ENCODE data around the gene ABCC6. TPM values are rescaled to one million over a fixed set of nuclear protein-coding genes. Genes with fewer than 3 reads are reported as not detected.
"Not testable (repeated sequence)": the region's sequence is repeated elsewhere in the genome, so short reads cannot be mapped to it uniquely, and the experiment has no call there.

Gene ABCC6
- total RNA-seq, 1 donor from 2014 or later, result 2.7 TPM

DNA sequence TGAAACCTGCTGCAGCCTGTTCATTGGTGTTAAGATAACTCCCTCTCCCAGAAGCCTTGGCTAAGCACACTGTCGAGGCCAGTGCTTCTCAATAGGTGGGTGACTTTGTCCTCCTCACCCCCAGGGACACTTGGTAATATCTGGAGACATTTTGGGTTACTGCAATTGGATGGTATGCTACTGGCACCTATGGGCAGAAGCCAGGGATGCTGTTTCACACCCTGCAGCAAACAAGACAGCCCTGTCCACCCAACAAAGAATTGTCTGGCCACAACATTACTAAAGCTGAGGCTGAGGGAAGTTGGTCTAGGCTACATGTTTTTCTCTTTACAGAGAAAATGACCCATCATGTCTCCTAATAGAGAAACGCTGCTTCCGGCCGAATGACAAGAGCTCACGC is 4.9 kb downstream of the ABCC6 start:
- H3K4me3 Mint-ChIP-seq (ENCODE audit: unreplicated experiment); H3K27me3 Mint-ChIP-seq (ENCODE audit: unreplicated experiment); H3K4me1 Mint-ChIP-seq (ENCODE audit: low read depth, unreplicated experiment); H3K9me3 Mint-ChIP-seq (ENCODE audit: unreplicated experiment); DNase-seq; H3K27ac Mint-ChIP-seq (ENCODE audit: unreplicated experiment); H3K36me3 Mint-ChIP-seq (ENCODE audit: unreplicated experiment): not testable (repeated sequence)

DNA sequence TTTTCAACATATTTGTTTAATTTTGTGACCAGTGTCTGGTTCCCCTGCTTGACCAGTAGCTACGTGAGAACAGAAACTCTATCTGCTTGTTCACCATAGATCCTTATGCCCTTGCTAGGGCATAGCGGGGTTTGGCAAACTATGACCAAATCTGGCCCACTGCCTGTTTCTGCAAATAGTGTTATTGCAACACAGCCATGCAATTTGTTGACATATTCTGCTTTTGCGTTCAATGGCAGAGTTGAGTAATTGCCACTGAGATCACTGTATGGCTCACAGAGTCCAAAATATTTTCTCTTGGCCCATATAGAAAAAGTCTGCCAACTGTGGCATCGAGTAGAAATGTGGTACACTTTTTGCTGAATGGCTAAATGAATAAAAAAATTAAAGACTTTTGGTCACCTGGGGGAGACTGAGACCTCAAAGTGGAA is 9.4 kb downstream of the ABCC6 start:
- H3K27ac Mint-ChIP-seq (ENCODE audit: unreplicated experiment); H3K9me3 Mint-ChIP-seq (ENCODE audit: unreplicated experiment); H3K36me3 Mint-ChIP-seq (ENCODE audit: unreplicated experiment); H3K4me3 Mint-ChIP-seq (ENCODE audit: unreplicated experiment); H3K4me1 Mint-ChIP-seq (ENCODE audit: low read depth, unreplicated experiment); H3K27me3 Mint-ChIP-seq (ENCODE audit: unreplicated experiment); DNase-seq: not testable (repeated sequence)

DNA sequence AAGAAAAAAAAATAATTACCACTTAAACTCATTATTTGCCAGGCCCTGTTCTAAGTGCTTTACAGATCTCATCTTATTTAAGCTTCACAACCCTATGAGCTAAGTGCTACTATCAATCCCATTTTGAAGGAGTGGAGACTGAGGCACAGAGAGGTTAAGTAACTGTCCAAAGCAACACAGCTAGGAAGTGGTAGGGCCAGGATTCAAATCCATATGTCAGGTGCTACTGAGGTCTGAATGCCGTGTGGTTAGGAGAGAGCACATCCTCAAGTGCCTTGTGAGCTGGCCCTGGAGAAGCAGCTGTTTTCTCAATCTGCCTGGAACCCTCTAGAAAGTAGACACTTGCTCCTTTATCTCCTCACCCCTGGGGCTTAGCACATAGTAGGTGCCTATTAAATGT is 11.9 kb downstream of the ABCC6 start:
- not testable (repeated sequence) for H3K36me3 Mint-ChIP-seq (ENCODE audit: unreplicated experiment); H3K4me3 Mint-ChIP-seq (ENCODE audit: unreplicated experiment); H3K4me1 Mint-ChIP-seq (ENCODE audit: low read depth, unreplicated experiment); H3K9me3 Mint-ChIP-seq (ENCODE audit: unreplicated experiment); H3K27me3 Mint-ChIP-seq (ENCODE audit: unreplicated experiment); H3K27ac Mint-ChIP-seq (ENCODE audit: unreplicated experiment); DNase-seq

DNA sequence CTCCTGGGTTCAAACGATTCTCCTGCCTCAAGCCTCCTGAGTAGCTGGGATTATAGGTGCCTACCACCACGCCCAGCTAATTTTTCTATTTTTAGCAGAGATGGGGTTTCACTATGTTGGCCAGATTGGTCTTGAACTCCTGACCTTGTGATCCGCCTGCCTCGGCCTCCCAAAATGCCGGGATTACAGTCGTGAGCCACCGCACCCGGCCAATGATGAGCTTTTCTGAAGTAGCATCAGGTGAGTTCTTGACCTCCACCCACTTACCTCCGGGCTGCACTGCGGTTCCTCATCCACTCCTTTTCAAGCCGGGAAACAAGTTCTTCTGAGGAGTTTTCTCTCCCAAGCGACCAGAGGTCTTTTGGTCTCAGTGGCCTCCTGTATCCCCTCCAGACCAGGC is 14.8 kb downstream of the ABCC6 start:
- DNase-seq; H3K27ac Mint-ChIP-seq (ENCODE audit: unreplicated experiment); H3K27me3 Mint-ChIP-seq (ENCODE audit: unreplicated experiment); H3K4me3 Mint-ChIP-seq (ENCODE audit: unreplicated experiment); H3K36me3 Mint-ChIP-seq (ENCODE audit: unreplicated experiment); H3K4me1 Mint-ChIP-seq (ENCODE audit: low read depth, unreplicated experiment); H3K9me3 Mint-ChIP-seq (ENCODE audit: unreplicated experiment): not testable (repeated sequence)

DNA sequence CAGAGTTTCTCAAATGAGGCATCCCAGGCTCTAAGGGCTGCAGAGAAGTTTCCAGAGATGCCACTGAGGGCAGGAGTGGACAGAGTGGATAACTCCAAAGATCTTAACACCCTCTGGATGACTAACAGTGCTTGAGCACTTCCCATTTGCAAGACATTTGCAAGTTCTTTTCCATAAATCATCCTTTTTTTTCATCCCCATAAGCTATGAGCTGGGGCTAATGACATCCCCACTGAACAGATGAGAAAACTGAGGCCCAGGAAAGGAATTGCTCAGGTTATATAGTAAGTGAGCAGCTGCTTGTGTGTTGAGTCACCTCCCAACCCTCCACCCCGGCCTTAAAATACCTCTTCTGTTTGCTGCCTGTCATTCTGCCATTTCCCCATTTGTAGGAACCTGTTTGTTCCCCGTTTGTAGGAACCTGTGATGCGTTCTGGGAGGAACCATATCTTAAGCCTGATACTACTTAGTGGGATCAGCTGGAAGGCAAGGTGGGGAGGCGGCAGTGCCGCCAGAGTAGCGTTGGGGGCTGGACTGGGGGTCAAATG is 15.4 kb downstream of the ABCC6 start:
- not testable (repeated sequence) for H3K4me1 Mint-ChIP-seq (ENCODE audit: low read depth, unreplicated experiment); H3K36me3 Mint-ChIP-seq (ENCODE audit: unreplicated experiment); DNase-seq; H3K27me3 Mint-ChIP-seq (ENCODE audit: unreplicated experiment); H3K4me3 Mint-ChIP-seq (ENCODE audit: unreplicated experiment); H3K27ac Mint-ChIP-seq (ENCODE audit: unreplicated experiment); H3K9me3 Mint-ChIP-seq (ENCODE audit: unreplicated experiment)

DNA sequence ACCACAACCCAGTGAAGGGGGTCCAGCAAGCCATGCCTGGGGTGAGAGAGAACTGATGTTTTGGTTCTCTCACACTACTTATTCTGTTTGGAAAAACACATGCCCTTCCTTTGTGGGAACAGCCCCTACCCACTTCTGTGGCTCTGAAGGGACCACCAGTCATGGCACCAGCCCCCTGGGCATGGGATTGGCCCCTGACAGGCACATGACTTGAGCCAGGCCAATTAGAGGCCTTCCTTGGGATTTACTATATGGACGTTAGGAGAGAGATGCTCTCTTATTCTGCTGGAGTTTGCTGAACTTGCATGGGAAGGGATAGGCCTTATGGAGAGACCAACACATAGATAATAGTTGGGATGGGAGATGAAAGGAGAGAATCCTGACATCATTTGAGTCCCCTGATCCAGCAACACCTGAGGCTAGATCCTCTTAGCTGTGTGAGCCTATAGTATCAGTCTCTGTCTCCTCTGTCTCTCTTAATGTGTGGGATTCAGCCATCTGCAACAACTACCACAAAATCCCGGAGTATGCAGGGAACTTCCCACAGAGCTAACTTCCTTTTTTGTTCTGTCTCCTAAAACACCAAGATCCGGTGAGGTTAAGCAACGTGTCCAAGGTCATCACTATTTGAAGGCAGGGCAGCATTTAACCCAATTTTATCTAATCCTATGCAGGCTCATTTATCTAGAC is 16.1 kb downstream of the ABCC6 start:
- not testable (repeated sequence) for H3K27me3 Mint-ChIP-seq (ENCODE audit: unreplicated experiment); H3K4me3 Mint-ChIP-seq (ENCODE audit: unreplicated experiment); H3K9me3 Mint-ChIP-seq (ENCODE audit: unreplicated experiment); H3K36me3 Mint-ChIP-seq (ENCODE audit: unreplicated experiment); DNase-seq; H3K27ac Mint-ChIP-seq (ENCODE audit: unreplicated experiment); H3K4me1 Mint-ChIP-seq (ENCODE audit: low read depth, unreplicated experiment)

DNA sequence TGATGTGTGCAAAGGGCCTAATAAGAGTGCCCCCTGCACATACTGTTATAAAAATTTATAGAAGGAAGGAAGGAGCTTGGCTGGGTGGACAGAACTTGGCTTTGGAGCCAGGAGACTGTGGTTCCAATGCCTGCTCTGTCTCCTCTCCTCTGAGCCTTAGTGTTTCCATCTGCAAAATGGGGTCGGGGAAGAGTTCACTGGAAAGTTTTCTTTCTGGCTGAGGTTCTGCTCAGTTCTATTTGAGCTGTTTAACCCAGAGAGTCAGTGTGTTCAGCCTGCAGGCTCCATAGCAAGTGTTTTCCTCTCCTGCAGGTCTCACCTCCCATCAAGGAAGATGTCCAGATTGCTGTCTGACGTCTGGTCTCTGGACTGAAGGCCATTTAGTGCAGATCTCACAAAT is 17.4 kb downstream of the ABCC6 start:
- not testable (repeated sequence) for H3K27me3 Mint-ChIP-seq (ENCODE audit: unreplicated experiment); H3K36me3 Mint-ChIP-seq (ENCODE audit: unreplicated experiment); H3K4me1 Mint-ChIP-seq (ENCODE audit: low read depth, unreplicated experiment); H3K9me3 Mint-ChIP-seq (ENCODE audit: unreplicated experiment); DNase-seq; H3K4me3 Mint-ChIP-seq (ENCODE audit: unreplicated experiment); H3K27ac Mint-ChIP-seq (ENCODE audit: unreplicated experiment)

DNA sequence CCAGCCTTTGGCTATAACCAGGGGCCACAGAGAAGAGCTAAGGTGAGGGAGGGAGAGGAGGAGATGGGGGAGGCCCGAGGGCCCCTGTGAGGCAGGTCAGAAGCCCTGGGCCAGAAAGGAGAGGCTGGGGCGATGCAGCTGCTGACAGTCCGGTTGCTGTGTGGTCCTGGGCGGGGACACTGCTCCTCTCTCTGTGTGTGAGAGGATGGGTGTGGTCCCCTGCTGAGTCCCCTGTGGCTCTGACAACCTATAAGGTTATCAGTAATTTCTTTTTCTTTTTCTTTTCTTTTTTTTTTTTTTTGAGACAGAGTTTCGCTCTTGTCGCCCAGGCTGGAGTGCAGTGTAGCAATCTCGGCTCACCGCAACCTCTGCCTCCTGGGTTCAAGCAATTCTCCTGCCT is 18.7 kb downstream of the ABCC6 start:
- H3K4me3 Mint-ChIP-seq (ENCODE audit: unreplicated experiment); H3K36me3 Mint-ChIP-seq (ENCODE audit: unreplicated experiment): not testable (repeated sequence)

DNA sequence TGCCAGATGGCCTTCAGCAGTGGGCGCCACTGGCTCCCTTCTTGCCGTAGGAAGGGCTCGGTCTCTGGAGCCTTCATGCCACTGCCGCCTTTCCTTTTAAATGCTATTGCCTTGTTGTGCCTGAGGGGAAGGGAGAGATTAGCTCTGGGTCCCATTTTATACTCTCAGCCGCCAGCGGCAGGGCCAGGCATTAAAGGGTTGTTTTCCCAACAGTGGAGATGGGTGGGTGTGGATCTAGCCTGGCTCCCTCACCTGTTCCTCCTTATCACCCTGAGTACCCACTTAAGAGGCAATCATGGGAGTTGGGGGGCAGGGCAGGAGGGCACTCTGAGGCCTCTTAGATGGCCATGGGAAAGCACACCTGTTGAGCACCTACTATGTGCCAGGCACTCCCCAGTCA is 19.8 kb downstream of the ABCC6 start:
- not testable (repeated sequence) for H3K36me3 Mint-ChIP-seq (ENCODE audit: unreplicated experiment); DNase-seq; H3K27me3 Mint-ChIP-seq (ENCODE audit: unreplicated experiment); H3K27ac Mint-ChIP-seq (ENCODE audit: unreplicated experiment); H3K4me3 Mint-ChIP-seq (ENCODE audit: unreplicated experiment); H3K9me3 Mint-ChIP-seq (ENCODE audit: unreplicated experiment); H3K4me1 Mint-ChIP-seq (ENCODE audit: low read depth, unreplicated experiment)

More for the DNA sequence above, 18.7 kb downstream of the ABCC6 start:
- H3K4me1 Mint-ChIP-seq (ENCODE audit: low read depth, unreplicated experiment); H3K27me3 Mint-ChIP-seq (ENCODE audit: unreplicated experiment); DNase-seq; H3K27ac Mint-ChIP-seq (ENCODE audit: unreplicated experiment); H3K9me3 Mint-ChIP-seq (ENCODE audit: unreplicated experiment): not testable (repeated sequence)

All from glutamatergic neuron (in vitro differentiated cells).